HCT116 (cell line): ENCODE measurements around the gene ENOX1. TPM values are rescaled to one million over a fixed set of nuclear protein-coding genes. Genes with fewer than 3 reads are reported as not detected.

ENCODE experiments used
- ATAC-seq: fragments of 200-7000 bp; cut with Tn5 transposase; 2 replicates; pipeline ENCODE4 v1.9.1; 2020; ENCODE audit warnings: mild to moderate bottlenecking, moderate library complexity
- BruUV-seq: library from RNA; stranded (reverse); fragments of 400-500 nt; replicated peaks from 2 replicates; lab custom pipeline; 2021; lab: Mats Ljungman, UMichigan
- CTCF ChIA-PET: fragments of 300-600 bp; sonication (Branson Sonifier 250); formaldehyde crosslinking; loops from one replicate; lab custom pipeline; 2021; ENCODE audit warnings: antibody characterized with exemption; lab: Charles Lee
- POLR2A ChIA-PET: fragments of 300-600, 350-600 bp; sonication (Branson Sonifier 250); formaldehyde crosslinking; loops from one replicate; lab custom pipeline; 2021; ENCODE audit warnings: antibody characterized with exemption; lab: Charles Lee
- RAD21 ChIA-PET, 2 experiments: fragments of 300-600 bp; sonication (Branson Sonifier 250); formaldehyde crosslinking; loops; one replicate each; lab custom pipeline; 2023; ENCODE audit warnings: low total read pairs in 2 of 2; ENCODE audit not compliant: uncharacterized antibody in 2 of 2, unreplicated experiment in 2 of 2, low non-redundant PET in 1 of 2; lab: Charles Lee
- DNase-seq: peaks from one replicate; pipeline ENCODE4 v3.0.0-alpha.2; 2010; ENCODE audit warnings: low read depth, low spot score
- H2AFZ ChIP-seq: fragments of 200-600 bp; shearing (Covaris generic), sonication (generic); 2 replicates; pipeline ENCODE4 v1.6.1; 2017; ENCODE audit warnings: low read depth, mixed run types, mixed read lengths, antibody characterized with exemption, low read length; ENCODE audit not compliant: poor library complexity, severe bottlenecking
- H3K27ac ChIP-seq: 2 replicates; pipeline ENCODE4 v1.5.1; 2012; ENCODE audit warnings: low read depth, low read length
- H3K27me3 ChIP-seq: fragments of 200-600 bp; sonication (generic); 2 replicates; pipeline ENCODE4 v1.6.1; 2016; ENCODE audit warnings: mixed run types, low read length, mixed read lengths; ENCODE audit not compliant: insufficient read depth
- H3K36me3 ChIP-seq, 2 experiments: fragments of 200-500 bp in 1 of 2; fragments of 200-600 bp in 1 of 2; sonication (Bioruptor generic) in 1 of 2; sonication (generic) in 1 of 2; 2 replicates each; pipeline versions ENCODE4 v1.5.1 to v1.6.1; 2014 to 2016; ENCODE audit warnings: low read length in 2 of 2, inconsistent platforms in 1 of 2, mixed read lengths in 1 of 2, mixed run types in 1 of 2; ENCODE audit not compliant: insufficient read depth in 2 of 2, control insufficient read depth in 1 of 2
- H3K4me1 ChIP-seq, 2 experiments: fragments of 200-600 bp in 1 of 2; sonication (generic) in 1 of 2; 2 replicates each; pipeline versions ENCODE4 v1.5.1 to v1.6.1; 2012 to 2017; ENCODE audit warnings: low read length in 2 of 2, inconsistent platforms in 1 of 2, mild to moderate bottlenecking in 1 of 2, mixed read lengths in 1 of 2, mixed run types in 1 of 2, moderate library complexity in 1 of 2; ENCODE audit not compliant: insufficient read depth in 2 of 2, control insufficient read depth in 1 of 2
- H3K4me2 ChIP-seq: fragments of 200-600 bp; sonication (generic); 2 replicates; pipeline ENCODE4 v1.6.1; 2017; ENCODE audit warnings: mixed run types, low read length, mixed read lengths
- H3K4me3 ChIP-seq, 2 experiments: fragments of 200-600 bp in 1 of 2; sonication (generic) in 1 of 2; replicated peaks in 1 of 2; 2 replicates each; pipeline ENCODE4 v1.5.1; 2011 to 2016; ENCODE audit warnings: low read length in 2 of 2, control low read depth in 1 of 2, low read depth in 1 of 2, mild to moderate bottlenecking in 1 of 2, mixed read lengths in 1 of 2, mixed run types in 1 of 2
- H3K79me2 ChIP-seq: fragments of 200-600 bp; sonication (generic); 2 replicates; pipeline ENCODE4 v1.6.1; 2017; ENCODE audit warnings: mild to moderate bottlenecking, mixed run types, low read length, moderate library complexity, mixed read lengths; ENCODE audit not compliant: insufficient read depth
- H3K9ac ChIP-seq: fragments of 200-600 bp; sonication (generic); 2 replicates; pipeline ENCODE4 v1.6.1; 2016; ENCODE audit warnings: low read length, mixed read lengths
- H3K9me2 ChIP-seq: fragments of 200-600 bp; sonication (generic), shearing (Covaris generic); 2 replicates; pipeline ENCODE4 v1.6.1; 2017; ENCODE audit warnings: mixed run types, mild to moderate bottlenecking, moderate library complexity; ENCODE audit not compliant: insufficient read depth
- H3K9me3 ChIP-seq, 2 experiments: fragments of 200-500 bp in 1 of 2; fragments of 200-600 bp in 1 of 2; sonication (Bioruptor generic) in 1 of 2; sonication (generic) in 1 of 2; 2 replicates each; pipeline ENCODE4 v1.6.1; 2014 to 2017; ENCODE audit warnings: low read length in 2 of 2, mixed read lengths in 2 of 2, inconsistent platforms in 1 of 2, low read depth in 1 of 2, mild to moderate bottlenecking in 1 of 2, mixed run types in 1 of 2, moderate library complexity in 1 of 2; ENCODE audit not compliant: control insufficient read depth in 1 of 2, insufficient read depth in 1 of 2
- H4K20me1 ChIP-seq: fragments of 200-600 bp; sonication (generic), shearing (Covaris generic); 2 replicates; pipeline ENCODE4 v1.6.1; 2017; ENCODE audit warnings: mixed run types, mild to moderate bottlenecking, moderate library complexity; ENCODE audit not compliant: insufficient read depth
- CBX3 ChIP-seq: IDR thresholded peaks from 2 replicates; pipeline ENCODE4 v1.6.1; 2012; ENCODE audit warnings: low read depth
- CEBPB ChIP-seq: IDR thresholded peaks from 2 replicates; pipeline ENCODE4 v1.6.1; 2012; ENCODE audit warnings: low read depth
- EGR1 ChIP-seq: IDR thresholded peaks from 2 replicates; pipeline ENCODE4 v1.6.1; 2012; ENCODE audit warnings: low read depth
- EZH2 ChIP-seq: fragments of 200-600 bp; sonication (generic); IDR thresholded peaks from 2 replicates; pipeline ENCODE4 v1.6.1; 2017; ENCODE audit warnings: antibody characterized with exemption, mixed run types
- FOSL1 ChIP-seq: IDR thresholded peaks from 2 replicates; pipeline ENCODE4 v1.6.1; 2012; ENCODE audit warnings: low read depth
- POLR2A ChIP-seq: IDR thresholded peaks from 2 replicates; pipeline ENCODE4 v1.7.0; 2011; ENCODE audit warnings: borderline replicate concordance; ENCODE audit not compliant: insufficient read depth, insufficient read length; ENCODE audit errors: extremely low read depth
- POLR2AphosphoS5 ChIP-seq: IDR thresholded peaks from 2 replicates; pipeline ENCODE4 v1.6.1; 2011; ENCODE audit warnings: mild to moderate bottlenecking, low read depth, low read length, moderate library complexity
- RAD21 ChIP-seq: IDR thresholded peaks from 2 replicates; pipeline ENCODE4 v1.6.1; 2012; ENCODE audit warnings: low read depth, mild to moderate bottlenecking
- SIN3A ChIP-seq: IDR thresholded peaks from 2 replicates; pipeline ENCODE4 v1.6.1; 2012; ENCODE audit warnings: low read depth
- SRF ChIP-seq: IDR thresholded peaks from 2 replicates; pipeline ENCODE4 v1.6.1; 2012; ENCODE audit warnings: low read depth
- TCF7L2 ChIP-seq: IDR thresholded peaks from 2 replicates; pipeline ENCODE4 v1.7.0; 2011; ENCODE audit warnings: borderline replicate concordance, inconsistent platforms; ENCODE audit not compliant: insufficient read depth, insufficient read length; ENCODE audit errors: extremely low read depth
- YY1 ChIP-seq: IDR thresholded peaks from 2 replicates; pipeline ENCODE4 v1.6.1; 2011; ENCODE audit warnings: low read length, low read depth, moderate library complexity, mild to moderate bottlenecking; ENCODE audit not compliant: insufficient replicate concordance; ENCODE audit errors: extremely low read depth
- ZNF274 ChIP-seq: fragments of 200-500 bp; sonication (Bioruptor generic); IDR thresholded peaks from 2 replicates; pipeline ENCODE4 v1.6.1; 2014; ENCODE audit warnings: mild to moderate bottlenecking, low read depth, low read length, inconsistent platforms
- intact Hi-C: fragments of 100-400 bp; cut with micrococcal nuclease; formaldehyde crosslinking; loops from 2 replicates; pipeline ENCODE4 v1.10.0; 2022
- total RNA-seq: library from RNA; stranded (reverse); gene quantifications from one replicate; pipeline ENCODE4 v1.2.1, GENCODE V29; 2021; ENCODE audit not compliant: unreplicated experiment
- TF ChIP-seq, protein P1 (sequence below): IDR thresholded peaks from 2 replicates; pipeline ENCODE4 v1.6.1; 2012
- TF ChIP-seq, protein P2 (sequence below): IDR thresholded peaks from 2 replicates; pipeline ENCODE4 v1.6.1; 2011; ENCODE audit warnings: mild to moderate bottlenecking, low read length, moderate library complexity; ENCODE audit not compliant: insufficient replicate concordance; ENCODE audit errors: extremely low read depth
- TF ChIP-seq, protein P3 (sequence below), 3 experiments: fragments of 200-600 bp in 1 of 3; sonication (generic) in 1 of 3; IDR thresholded peaks in 2 of 3; conservative IDR thresholded peaks in 1 of 3; 2 replicates each; pipeline ENCODE4 v1.5.1; 2012 to 2017; ENCODE audit warnings: low read depth in 2 of 3, low read length in 2 of 3, antibody characterized with exemption in 1 of 3, borderline replicate concordance in 1 of 3, control low read depth in 1 of 3, mild to moderate bottlenecking in 1 of 3, mixed read lengths in 1 of 3, mixed run types in 1 of 3, moderate library complexity in 1 of 3; ENCODE audit not compliant: insufficient read depth in 1 of 3
- TF ChIP-seq, protein P4 (sequence below): IDR thresholded peaks from 2 replicates; pipeline ENCODE4 v1.6.1; 2012

The ENOX1 gene
- total RNA-seq, 1 experiment from 2014 or later: 4.5 TPM

DNA sequence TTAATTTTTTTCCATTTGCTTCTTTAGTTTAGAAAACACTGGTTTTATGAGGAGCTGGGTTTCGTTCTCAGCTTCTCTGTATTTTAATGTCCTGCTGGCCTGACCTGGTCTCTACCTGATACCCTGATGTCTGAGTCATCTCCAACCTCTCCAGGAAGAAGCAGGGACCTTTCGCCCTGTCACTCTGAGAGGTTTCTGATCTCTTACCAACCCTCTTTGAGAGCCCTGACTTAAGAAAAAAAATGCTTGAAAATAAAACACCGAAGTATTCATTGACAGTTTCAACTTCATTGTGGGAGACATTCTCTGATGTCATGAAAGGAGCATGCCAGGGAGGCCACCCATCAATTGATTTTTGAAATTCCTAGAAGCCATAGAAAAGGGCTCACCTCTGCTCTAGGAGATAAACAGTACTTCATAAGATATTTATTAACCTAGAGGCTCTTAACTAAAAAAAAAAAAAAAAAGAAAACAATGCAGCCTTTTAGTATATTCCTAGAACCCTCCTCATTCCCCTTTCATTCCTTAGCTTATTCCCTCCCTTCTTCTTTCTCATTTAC is 234.8 kb downstream of the ENOX1 start:
- TF ChIP-seq, protein P1, sequence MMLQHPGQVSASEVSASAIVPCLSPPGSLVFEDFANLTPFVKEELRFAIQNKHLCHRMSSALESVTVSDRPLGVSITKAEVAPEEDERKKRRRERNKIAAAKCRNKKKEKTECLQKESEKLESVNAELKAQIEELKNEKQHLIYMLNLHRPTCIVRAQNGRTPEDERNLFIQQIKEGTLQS: no peak
- TF ChIP-seq RAD21 (no peak), POLR2A (no peak), FOSL1 (no peak), POLR2AphosphoS5 (no peak), YY1 (no peak)
- TF ChIP-seq, protein P2, sequence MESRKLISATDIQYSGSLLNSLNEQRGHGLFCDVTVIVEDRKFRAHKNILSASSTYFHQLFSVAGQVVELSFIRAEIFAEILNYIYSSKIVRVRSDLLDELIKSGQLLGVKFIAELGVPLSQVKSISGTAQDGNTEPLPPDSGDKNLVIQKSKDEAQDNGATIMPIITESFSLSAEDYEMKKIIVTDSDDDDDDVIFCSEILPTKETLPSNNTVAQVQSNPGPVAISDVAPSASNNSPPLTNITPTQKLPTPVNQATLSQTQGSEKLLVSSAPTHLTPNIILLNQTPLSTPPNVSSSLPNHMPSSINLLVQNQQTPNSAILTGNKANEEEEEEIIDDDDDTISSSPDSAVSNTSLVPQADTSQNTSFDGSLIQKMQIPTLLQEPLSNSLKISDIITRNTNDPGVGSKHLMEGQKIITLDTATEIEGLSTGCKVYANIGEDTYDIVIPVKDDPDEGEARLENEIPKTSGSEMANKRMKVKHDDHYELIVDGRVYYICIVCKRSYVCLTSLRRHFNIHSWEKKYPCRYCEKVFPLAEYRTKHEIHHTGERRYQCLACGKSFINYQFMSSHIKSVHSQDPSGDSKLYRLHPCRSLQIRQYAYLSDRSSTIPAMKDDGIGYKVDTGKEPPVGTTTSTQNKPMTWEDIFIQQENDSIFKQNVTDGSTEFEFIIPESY: no peak
- peak; percentile 77 for ATAC-seq
- Histone ChIP-seq H3K9ac (no peak overlapping the region), H3K4me2 (peak overlapping the region; percentile 22; the same call in 1 of the 2 replicates), H2AFZ (no peak overlapping the region), H3K27me3 (no peaks in the 10 kb centered on the region; the same call in 1 of the 2 replicates), H3K4me1 (peaks cover 0 to 10% of the 10 kb centered on the region in 2 experiments; a peak in 1 of 4 replicates), H3K9me3 (no peaks in the 10 kb centered on the region), H3K9me2 (no peaks in the 10 kb centered on the region), H3K36me3 (no peaks in the 10 kb centered on the region), H3K79me2 (no peaks in the 10 kb centered on the region), H3K27ac (no peak overlapping the region), H3K4me3 (no peak overlapping the region), H4K20me1 (no peaks in the 10 kb centered on the region)
- intact Hi-C loops: no loop called here
- no peak for DNase-seq
- ChIA-PET CTCF (no interaction called here), RAD21 (no interaction called here), POLR2A (no interaction called here)
- BruUV-seq: no TSS peak

DNA sequence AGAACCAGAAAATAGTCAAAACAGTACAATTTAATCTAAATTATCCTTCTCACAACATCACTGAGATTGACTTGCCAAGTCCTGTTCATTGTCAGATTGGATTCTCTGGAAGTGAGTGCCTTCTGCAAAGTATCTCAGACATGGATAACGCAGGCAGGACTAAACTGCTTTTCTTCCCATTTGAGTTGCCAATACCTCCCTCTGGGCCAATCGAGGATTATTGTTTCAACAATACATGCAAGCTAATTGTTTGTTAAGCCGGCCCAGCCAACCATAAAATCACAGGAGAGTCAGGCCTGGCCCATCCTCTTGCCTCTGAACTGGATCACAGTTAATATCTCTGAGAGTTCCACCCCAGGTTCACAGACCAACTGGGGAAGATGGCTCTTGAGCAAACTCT is 240.0 kb downstream of the ENOX1 start:
- intact Hi-C loops: no loop called here
- Histone ChIP-seq H3K4me1 (peaks cover 2 to 7% of the 10 kb centered on the region in 2 experiments; a peak in 2 of 4 replicates), H3K79me2 (no peaks in the 10 kb centered on the region), H3K27me3 (no peaks in the 10 kb centered on the region), H4K20me1 (no peaks in the 10 kb centered on the region), H3K4me2 (no peak overlapping the region), H3K36me3 (no peaks in the 10 kb centered on the region), H3K9me2 (no peaks in the 10 kb centered on the region), H3K9me3 (no peaks in the 10 kb centered on the region), H3K9ac (no peak overlapping the region), H3K27ac (no peak overlapping the region), H3K4me3 (no peak overlapping the region), H2AFZ (no peak overlapping the region)
- RAD21 ChIA-PET: no interaction called here
- POLR2A ChIA-PET: no interaction called here
- CTCF ChIA-PET: no interaction called here
- ATAC-seq: no peak
- DNase-seq: no peak
- BruUV-seq: no TSS peak
- TF ChIP-seq, protein P3, sequence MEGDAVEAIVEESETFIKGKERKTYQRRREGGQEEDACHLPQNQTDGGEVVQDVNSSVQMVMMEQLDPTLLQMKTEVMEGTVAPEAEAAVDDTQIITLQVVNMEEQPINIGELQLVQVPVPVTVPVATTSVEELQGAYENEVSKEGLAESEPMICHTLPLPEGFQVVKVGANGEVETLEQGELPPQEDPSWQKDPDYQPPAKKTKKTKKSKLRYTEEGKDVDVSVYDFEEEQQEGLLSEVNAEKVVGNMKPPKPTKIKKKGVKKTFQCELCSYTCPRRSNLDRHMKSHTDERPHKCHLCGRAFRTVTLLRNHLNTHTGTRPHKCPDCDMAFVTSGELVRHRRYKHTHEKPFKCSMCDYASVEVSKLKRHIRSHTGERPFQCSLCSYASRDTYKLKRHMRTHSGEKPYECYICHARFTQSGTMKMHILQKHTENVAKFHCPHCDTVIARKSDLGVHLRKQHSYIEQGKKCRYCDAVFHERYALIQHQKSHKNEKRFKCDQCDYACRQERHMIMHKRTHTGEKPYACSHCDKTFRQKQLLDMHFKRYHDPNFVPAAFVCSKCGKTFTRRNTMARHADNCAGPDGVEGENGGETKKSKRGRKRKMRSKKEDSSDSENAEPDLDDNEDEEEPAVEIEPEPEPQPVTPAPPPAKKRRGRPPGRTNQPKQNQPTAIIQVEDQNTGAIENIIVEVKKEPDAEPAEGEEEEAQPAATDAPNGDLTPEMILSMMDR (IDR thresholded peaks at IDR 0.05 in 2 of 3, conservative IDR thresholded peaks at IDR 0.05 in 1 of 3; ENCODE audit: borderline replicate concordance in 1 of 3, insufficient read depth in 1 of 3, low read depth in 2 of 3, low read length in 2 of 3): no peak
- no peak for TF ChIP-seq SIN3A
- no peak for TF ChIP-seq EGR1
- TF ChIP-seq EZH2: no peak
- TF ChIP-seq POLR2AphosphoS5: no peak
- TF ChIP-seq, protein P4, sequence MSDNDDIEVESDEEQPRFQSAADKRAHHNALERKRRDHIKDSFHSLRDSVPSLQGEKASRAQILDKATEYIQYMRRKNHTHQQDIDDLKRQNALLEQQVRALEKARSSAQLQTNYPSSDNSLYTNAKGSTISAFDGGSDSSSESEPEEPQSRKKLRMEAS: no peak
- no peak for TF ChIP-seq TCF7L2
- no peak for TF ChIP-seq RAD21
- no peak for TF ChIP-seq CBX3
- no peak for TF ChIP-seq SRF
- no peak for TF ChIP-seq CEBPB
- no peak for TF ChIP-seq ZNF274
